Stimulated activated CD4-positive, alpha-beta T cell treated with anti-CD3 and anti-CD28 coated beads, Interleukin-15, amount 100 ng/mL, for 24 hours (primary cell): ENCODE data around the gene ITGBL1.

Experiments
- DNase-seq: peaks from one replicate; pipeline ENCODE4 v3.0.0-alpha.2; 2020

The ITGBL1 gene

DNA sequence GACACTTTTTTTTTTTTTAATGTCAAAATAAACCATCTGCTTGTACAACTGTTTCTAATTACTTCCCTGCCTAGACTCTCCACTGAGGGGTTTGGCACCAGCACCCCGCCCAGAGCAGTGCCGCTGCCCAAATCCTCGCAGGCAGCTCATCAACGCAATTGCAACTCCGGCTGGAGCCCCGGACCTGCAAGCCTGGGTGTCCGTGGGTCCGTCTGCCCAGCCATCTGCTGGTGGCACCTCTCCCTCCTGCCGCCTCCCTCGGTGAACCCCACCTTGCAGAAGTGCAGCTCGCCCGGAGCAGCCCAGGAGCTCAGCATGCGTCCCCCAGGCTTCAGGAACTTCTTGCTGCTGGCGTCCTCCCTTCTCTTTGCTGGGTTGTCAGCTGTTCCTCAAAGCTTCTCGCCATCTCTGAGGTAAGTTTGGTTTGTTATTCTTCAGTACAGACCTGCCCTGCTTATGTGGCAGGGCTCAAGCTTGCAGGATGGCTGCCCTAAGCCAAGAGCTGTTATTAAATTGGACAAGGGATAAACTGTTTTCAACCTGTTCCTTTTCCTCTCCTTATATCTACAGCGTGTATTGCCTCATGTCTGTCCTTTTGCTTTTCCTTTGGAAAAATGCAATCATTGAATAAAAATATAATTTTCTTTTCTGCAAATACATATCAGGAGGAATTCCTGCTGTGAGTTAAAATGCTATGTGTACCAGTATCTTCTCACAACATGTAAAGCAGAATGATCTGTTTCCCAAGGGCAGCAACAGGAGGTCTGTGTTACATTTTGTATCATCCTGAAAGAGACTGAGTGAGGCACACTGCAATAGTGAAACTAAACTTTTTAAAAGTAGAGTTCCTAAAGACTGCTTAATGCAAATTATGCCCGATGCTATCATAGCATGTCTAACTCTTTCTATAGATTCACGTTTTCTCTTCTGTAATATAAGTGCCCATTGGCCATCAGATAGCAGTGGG is at the start of gene ITGBL1:
TSS of gene ITGBL1 (plus strand) at position 157 of the 967 bp plus-strand sequence. CDS start at position 316, 159 bp downstream.
- DNase-seq = no peak

DNA sequence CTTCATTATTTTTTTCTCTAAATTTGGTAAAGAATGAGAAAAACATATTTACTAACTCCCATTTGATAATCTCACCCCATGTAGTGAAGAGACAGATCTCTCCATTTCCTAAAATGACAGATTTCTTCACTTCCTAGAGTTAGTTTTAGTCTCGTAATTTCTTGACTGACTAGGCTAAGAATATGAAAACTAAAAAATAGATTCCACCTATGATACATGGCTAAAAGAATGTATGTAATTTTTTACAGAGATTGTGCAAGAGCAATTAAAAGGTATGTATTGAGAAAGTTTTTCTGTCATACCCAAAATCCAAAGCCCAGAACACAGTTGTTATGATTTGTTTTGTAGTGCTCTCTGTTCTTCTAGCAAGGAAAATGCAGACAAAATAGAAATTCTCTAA is 45.7 kb upstream of the ITGBL1 start:
- no peak for DNase-seq

GRCh38 chr13:101408154-101408553 is 44.3 kb upstream of the ITGBL1 start:
- no peak for DNase-seq

GRCh38 chr13:101408992-101409656 is 43.4 kb upstream of the ITGBL1 start:
- DNase-seq = no peak

GRCh38 chr13:101412076-101412475 is 40.4 kb upstream of the ITGBL1 start:
- no peak for DNase-seq

GRCh38 chr13:101415358-101416174 is 36.9 kb upstream of the ITGBL1 start:
- no peak for DNase-seq

DNA sequence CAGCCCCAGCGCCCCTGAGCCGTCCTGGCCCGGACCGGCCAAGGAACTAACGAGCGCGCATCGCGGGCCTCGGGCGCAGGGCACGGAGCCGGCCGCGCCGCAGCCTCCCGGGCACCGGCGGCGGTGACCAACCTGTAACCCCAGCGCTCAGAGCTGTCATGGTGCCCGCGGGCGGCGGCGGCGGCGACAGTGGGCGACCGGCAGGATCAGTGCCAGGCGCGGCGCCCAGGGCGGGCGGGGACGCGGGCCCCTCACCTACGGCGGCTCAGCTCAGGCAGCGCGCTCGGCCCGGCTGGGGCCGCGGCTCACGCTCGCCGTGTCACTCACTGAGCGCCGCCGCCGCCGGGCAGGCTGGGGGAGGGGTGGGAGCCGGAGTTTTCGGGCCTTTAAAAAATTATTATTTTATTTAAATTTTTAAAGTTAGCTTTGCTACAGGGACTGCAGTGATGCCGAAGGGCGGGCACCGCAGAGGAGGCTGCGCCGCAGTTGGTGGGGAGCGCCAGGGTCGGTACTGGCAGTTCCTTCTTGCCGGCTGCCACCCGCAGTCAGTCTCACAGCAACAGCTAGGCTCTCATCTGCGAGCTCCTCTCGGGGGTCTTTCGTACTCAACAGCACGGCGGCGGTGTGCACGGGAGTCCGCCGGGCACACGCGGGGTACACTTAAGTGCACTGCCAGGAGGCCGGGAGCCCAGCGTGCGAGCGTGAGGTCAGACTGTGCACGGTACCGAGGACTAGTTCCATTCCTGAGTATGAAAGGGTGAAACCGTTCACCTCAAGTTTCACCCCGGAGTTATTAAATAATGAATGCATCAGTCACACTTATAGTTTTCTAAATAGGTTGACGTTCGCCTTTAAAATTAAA is 36.1 kb upstream of the ITGBL1 start, which contains the start of gene NALCN:
TSS of gene NALCN (minus strand) at position 328 of the 862 bp plus-strand sequence. CDS start 17,382 bp downstream, outside the sequence.
- peak; percentile 20 for DNase-seq

GRCh38 chr13:101417043-101417406 is 35.5 kb upstream of the ITGBL1 start:
- no peak for DNase-seq

DNA sequence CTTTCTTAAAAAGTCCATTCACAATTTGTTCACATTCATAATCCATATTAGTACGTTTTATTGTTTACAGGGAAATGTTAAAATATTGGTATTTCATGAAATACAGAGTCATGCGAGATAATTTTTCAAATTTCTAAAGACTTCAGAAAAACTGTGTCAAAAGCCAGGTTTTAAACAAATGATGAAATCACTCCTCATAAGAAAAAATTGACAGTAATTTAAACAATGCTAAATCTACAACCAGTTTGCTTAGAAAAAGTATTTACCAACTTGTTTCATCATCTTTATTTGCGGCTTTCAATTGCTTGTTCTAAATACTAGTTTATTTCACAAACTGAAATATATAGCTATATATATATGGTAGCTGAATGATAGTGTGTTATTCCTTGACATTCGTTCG is 35.0 kb upstream of the ITGBL1 start:
- DNase-seq = no peak

GRCh38 chr13:101423872-101424271 is 28.6 kb upstream of the ITGBL1 start:
- no peak for DNase-seq

DNA sequence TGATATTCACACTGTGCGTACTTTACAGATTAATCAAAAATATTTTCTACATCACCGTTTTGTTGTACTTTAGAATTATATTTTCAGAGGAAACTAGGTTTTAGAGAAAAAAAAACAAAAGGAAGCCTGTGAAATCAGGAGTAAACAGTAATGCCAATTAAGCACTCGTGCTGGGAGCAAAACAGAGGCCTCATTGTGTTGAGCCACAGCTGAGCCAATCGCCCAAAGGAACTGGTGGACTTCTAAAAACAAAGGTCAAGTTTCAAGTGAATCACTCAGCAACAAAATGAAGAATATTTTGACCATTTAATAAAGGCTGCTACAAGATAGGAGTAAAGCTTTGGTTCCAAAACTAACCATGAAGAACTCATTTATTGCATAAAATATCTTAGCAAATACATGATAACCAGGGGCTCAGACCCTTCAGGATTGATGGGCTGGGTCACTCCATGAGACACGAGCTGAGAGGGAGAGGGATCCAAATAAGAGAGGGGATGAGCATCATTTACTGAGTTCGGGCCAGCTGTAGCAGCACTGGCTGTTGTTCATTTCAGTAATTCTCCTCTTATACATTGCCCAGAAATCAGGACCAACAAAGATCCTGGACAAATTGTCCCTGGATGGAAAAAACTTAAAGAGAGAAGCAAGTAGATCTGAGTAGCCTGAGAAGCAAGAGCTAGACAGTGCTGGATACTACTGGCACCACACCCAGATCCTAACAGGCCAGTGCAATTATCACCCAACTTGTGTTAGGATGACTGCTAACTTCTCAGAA is 27.9 kb upstream of the ITGBL1 start:
- DNase-seq = no peak

DNA sequence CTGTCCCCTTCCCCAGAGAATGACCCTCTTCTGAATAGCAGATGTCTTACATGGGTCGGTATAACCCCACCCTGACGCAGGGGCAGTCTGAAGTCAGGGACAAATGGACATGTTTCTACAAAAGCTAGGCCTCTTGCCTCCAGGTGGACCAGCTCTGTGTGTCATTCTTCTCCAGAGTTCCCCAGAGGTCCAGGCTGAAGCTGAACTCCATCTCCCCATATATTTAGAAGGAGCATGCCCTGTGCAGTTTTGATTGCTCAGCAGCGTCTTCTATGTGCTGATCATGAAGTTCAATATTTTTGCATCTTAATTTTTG is 27.4 kb upstream of the ITGBL1 start:
- DNase-seq = no peak

DNA sequence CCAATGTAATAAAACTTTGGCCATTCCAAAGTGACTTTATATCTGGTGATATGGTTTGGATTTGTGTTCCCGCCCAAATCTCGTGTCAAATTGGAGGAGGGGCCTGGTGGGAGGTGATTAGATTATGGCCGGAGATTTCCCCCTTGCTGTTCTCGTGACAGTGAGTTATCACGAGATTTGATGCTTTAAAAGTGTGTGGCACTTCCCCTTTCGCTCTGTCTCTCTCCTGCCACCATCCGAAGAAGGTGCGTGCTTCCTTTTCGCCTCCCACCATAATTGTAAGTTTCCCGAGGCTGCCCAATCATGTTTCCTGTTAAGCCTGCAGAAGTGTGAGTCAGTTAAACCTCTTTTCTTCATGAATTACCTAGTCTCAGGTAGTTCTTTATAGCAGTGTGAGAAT is 26.9 kb upstream of the ITGBL1 start:
- DNase-seq = no peak

DNA sequence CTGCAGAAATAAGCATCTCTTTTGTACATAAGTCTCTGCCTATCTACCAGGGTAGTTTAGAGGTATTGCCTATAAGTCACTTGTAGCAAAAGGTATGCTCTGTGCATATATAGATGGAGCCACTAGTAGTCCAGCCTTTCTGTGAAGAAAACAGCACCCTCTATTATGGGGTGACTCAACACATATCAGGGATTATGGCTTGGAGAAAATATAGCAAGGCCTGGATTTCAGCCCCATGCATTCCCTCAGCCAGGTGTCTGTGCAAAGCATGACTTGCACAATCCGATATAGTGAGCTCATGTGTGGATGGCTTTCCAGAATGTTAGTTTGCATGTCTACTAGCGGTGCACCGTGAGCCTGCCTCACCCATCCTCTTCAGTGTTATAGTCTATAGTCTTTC is 22.7 kb upstream of the ITGBL1 start:
- no peak for DNase-seq

DNA sequence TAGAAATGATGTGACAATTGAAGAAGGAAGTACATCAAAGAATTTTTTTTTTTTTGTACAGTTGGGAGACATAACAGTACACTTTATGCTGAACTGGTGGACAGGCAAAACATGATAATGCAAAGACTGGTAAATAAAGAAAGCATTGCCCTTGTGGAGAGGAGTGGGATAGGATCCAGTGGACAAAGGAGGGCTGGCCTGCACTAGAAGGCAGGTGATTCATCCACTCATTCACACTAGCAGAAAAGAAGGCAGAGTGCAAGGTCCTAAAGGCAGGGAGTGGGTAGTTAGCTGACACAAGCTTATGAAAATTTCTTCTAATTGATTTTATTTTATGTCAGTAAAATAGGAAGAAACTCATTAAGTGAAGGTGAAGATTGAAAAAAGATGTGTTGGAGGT is 18.6 kb upstream of the ITGBL1 start:
- DNase-seq = no peak

DNA sequence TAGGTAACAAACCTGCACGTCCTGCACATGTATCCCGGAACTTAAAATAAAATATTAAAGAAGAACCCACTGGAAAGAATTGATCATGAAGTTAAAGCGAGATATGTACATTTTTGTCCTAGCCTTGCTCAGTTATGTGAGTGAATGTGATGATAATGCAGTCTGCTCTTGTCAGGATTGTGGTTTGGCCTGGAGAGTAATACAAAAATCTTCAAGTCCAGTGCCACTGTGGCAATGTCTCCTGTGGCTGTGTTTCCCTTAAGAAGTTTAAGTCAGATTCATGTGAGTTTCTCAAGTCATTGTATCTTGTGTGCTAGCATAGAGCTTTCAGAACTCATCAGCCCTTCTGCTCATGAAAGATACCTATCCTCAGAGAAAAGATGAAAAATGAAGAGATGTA is 18.0 kb upstream of the ITGBL1 start:
- no peak for DNase-seq

DNA sequence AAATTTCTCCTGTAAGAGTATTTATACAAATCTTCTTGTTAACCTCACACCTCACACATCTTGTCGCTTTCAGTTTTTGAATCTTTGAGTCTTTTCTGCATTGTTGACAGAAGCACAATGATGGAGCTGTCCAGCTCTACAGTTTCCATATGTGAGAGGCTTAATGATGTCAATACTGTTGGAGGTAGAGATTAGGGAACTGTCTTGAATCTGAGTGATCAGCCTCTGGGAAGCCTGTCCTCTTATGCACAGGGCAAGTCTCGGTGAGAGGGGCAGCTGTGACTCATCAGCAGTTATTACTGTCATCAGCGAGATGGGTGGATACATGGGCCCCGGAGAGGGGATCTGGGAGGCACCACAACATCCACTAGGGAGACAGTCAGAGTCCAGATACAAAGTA is 4.6 kb upstream of the ITGBL1 start:
- no peak for DNase-seq

- DNase-seq = no peak
These were observed 2.4 kb upstream of the ITGBL1 start for GRCh38 chr13:101449790-101450748.

DNA sequence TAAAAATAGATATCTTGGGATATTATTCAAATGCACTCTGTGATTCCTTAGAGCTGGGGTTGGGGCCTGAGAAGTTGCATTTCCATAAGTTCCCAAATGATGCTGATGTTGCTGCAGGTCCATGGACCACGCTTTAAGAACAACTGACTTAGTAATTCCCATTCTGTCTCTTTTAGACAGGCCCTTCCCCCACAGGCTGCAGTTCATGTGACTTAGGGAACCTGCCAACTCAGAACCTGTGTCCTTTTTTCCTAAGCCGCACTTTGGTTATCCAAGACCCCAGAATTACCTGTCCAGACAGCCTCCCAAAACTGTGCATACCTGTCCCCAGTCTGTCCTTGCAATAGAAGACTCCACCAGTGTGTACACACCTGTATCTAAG is 1.7 kb upstream of the ITGBL1 start:
- no peak for DNase-seq

- DNase-seq = no peak
These were observed 834 bp upstream of the ITGBL1 start for GRCh38 chr13:101451641-101452040.
